Lower lobe of right lung (tissue), 2 donors: ENCODE measurements around the gene KCNN3. TPM values are rescaled to one million over a fixed set of nuclear protein-coding genes. Genes with fewer than 3 reads are reported as not detected.

ENCODE experiments used
- ATAC-seq, 2 donors: fragments of 200-7000 bp; cut with Tn5 transposase; one replicate each; pipeline ENCODE4 v1.9.1; 2020 to 2022; ENCODE audit warnings: mild to moderate bottlenecking in 2 of 2, moderate library complexity in 2 of 2
- DNase-seq: peaks from one replicate; pipeline ENCODE4 v3.0.0-alpha.2; 2020
- H3K27ac ChIP-seq: fragments of 200-600 bp; one replicate; pipeline ENCODE4 v1.8.0; 2022
- H3K27me3 ChIP-seq: fragments of 200-600 bp; one replicate; pipeline ENCODE4 v1.8.0; 2022; ENCODE audit warnings: low read depth
- H3K36me3 ChIP-seq: fragments of 200-600 bp; one replicate; pipeline ENCODE4 v1.8.0; 2022; ENCODE audit warnings: mild to moderate bottlenecking
- H3K4me1 ChIP-seq: fragments of 200-600 bp; one replicate; pipeline ENCODE4 v1.8.0; 2022
- H3K4me3 ChIP-seq: fragments of 200-600 bp; one replicate; pipeline ENCODE4 v1.8.0; 2022; ENCODE audit warnings: mild to moderate bottlenecking
- H3K9me3 ChIP-seq: fragments of 200-600 bp; one replicate; pipeline ENCODE4 v1.8.0; 2022
- CTCF ChIP-seq: fragments of 200-600 bp; IDR thresholded peaks from one replicate; pipeline ENCODE4 v1.8.0; 2022; ENCODE audit warnings: antibody characterized with exemption, mild to moderate bottlenecking
- intact Hi-C: fragments of 100-400 bp; cut with DNase I; formaldehyde crosslinking; loops from one replicate; pipeline ENCODE4 v1.11.0; 2022
- total RNA-seq: library from RNA; stranded (reverse); fragmentation: NEBNext Ultra II Directional; extraction: Animal tissue kit (Norgen Biotek cat#: 25700); gene quantifications from one replicate; pipeline ENCODE4 v1.2.1, GENCODE V29; 2021
- donor health status: DM: no; HTN: yes; CAD: no; lungs with severe emphysema.

The KCNN3 gene
- total RNA-seq, 1 donor from 2014 or later = 4.4 TPM

DNA sequence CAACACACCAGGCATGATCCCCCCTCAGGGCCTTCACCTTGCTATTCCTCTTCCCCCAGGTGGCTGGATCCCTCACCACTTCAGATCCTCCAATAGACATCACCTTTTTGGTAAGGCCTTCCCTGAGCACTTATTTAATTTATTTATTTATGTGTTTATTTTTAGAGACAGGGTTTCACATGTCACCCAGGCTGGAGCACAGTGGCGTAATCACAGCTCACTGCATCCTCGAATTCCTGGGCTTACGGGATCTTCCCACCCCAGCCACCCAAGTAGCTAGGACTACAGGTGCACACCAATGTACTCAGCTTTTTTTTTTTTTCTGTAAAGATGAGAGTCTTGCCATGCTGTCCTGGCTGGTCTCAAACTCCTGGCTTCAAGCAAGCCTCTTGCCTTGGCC lies 17.2 kb downstream of the KCNN3 start:
- no peak overlapping the region for H3K27ac ChIP-seq
- intact Hi-C loops = no loop called here
- H3K36me3 ChIP-seq = no peaks in the 10 kb centered on the region
- ATAC-seq (no peak), DNase-seq (no peak)
- H3K4me3 ChIP-seq = no peak overlapping the region
- TF ChIP-seq CTCF = no peak
- peaks cover 2% of the 10 kb centered on the region for H3K4me1 ChIP-seq
- no peaks in the 10 kb centered on the region for H3K9me3 ChIP-seq
- H3K27me3 ChIP-seq = no peaks in the 10 kb centered on the region

- intact Hi-C loops = no loop called here
- ATAC-seq (no peak), DNase-seq (no peak)
- no peak for TF ChIP-seq CTCF
- H3K36me3 ChIP-seq = no peaks in the 10 kb centered on the region
- H3K4me3 ChIP-seq = no peak overlapping the region
- H3K4me1 ChIP-seq = peaks cover 11% of the 10 kb centered on the region
- no peaks in the 10 kb centered on the region for H3K27me3 ChIP-seq
- H3K9me3 ChIP-seq = no peaks in the 10 kb centered on the region
- no peak overlapping the region for H3K27ac ChIP-seq
Measured at GRCh38 chr1:154851392-154852177, 18.5 kb downstream of the KCNN3 start.

- intact Hi-C loops = no loop called here
- Histone ChIP-seq H3K4me1 (peaks cover 11% of the 10 kb centered on the region), H3K9me3 (no peaks in the 10 kb centered on the region), H3K36me3 (no peaks in the 10 kb centered on the region), H3K4me3 (no peak overlapping the region), H3K27me3 (no peaks in the 10 kb centered on the region), H3K27ac (no peak overlapping the region)
- DNase-seq = no peak
- TF ChIP-seq CTCF = no peak
- no peak for ATAC-seq
Measured at GRCh38 chr1:154849645-154850131, 20.4 kb downstream of the KCNN3 start.

DNA sequence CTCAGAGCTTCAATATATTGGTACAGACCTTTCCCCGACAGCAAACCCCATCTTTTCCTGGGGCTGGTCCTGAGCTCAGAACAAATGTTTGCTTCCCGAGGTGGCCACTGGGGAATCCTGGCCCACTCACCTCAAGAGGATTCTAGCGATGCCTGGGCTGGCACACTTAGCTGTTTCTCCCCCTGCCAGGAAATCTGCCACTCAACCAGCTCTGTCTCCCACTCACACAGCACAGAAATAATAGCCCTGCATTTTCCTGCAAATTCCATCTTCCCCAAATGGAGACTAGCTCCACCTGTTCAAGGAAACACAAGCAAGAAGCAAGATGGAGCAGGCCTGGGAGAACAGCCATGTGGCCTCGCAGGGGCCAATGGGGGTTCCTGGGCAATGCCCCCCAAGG lies 21.1 kb downstream of the KCNN3 start:
- no peaks in the 10 kb centered on the region for H3K9me3 ChIP-seq
- intact Hi-C loops = no loop called here
- H3K36me3 ChIP-seq = no peaks in the 10 kb centered on the region
- no peak for DNase-seq
- no peaks in the 10 kb centered on the region for H3K27me3 ChIP-seq
- ATAC-seq = no peak
- no peak overlapping the region for H3K27ac ChIP-seq
- peaks cover 11% of the 10 kb centered on the region for H3K4me1 ChIP-seq
- no peak overlapping the region for H3K4me3 ChIP-seq
- TF ChIP-seq CTCF = no peak

GRCh38 chr1:154847891-154848290 lies 22.2 kb downstream of the KCNN3 start:
- Histone ChIP-seq H3K4me1 (peaks cover 11% of the 10 kb centered on the region), H3K9me3 (no peaks in the 10 kb centered on the region), H3K27ac (no peak overlapping the region), H3K36me3 (no peaks in the 10 kb centered on the region), H3K4me3 (no peak overlapping the region), H3K27me3 (no peaks in the 10 kb centered on the region)
- no peak for TF ChIP-seq CTCF
- intact Hi-C loops = no loop called here
- ATAC-seq (peak in 1 of 2 donors; percentile 20), DNase-seq (no peak)
